H1 (cell line): ENCODE results near the gene CHD3. TPM values are rescaled to one million over a fixed set of nuclear protein-coding genes. Genes with fewer than 3 reads are reported as not detected.

ENCODE experiments used
- CTCF ChIA-PET: fragments of 300-600 bp; sonication (Branson Sonifier 250); formaldehyde crosslinking; loops from one replicate; lab custom pipeline; 2021; ENCODE audit not compliant: partially characterized antibody; lab: Charles Lee
- POLR2A ChIA-PET: fragments of 300-600 bp; sonication (Branson Sonifier 250); formaldehyde crosslinking; loops from one replicate; lab custom pipeline; 2021; ENCODE audit warnings: inconsistent platforms; ENCODE audit not compliant: partially characterized antibody; lab: Charles Lee
- DNase-seq, 2 experiments: peaks; one replicate each; pipeline versions ENCODE4 v3.0.0 to v3.0.0-alpha.2; 2010 to 2022; ENCODE audit warnings: low spot score in 2 of 2, low read depth in 1 of 2, mixed read lengths in 1 of 2
- FAIRE-seq: peaks from 2 replicates; lab custom pipeline; 2011; peaks lifted over from hg19 to GRCh38; lab: Jason Lieb, UNC
- H2AFZ ChIP-seq: 2 replicates; pipeline ENCODE4 v1.8.1; 2012; ENCODE audit warnings: low read length, inconsistent platforms
- H2AK5ac ChIP-seq: 2 replicates; pipeline ENCODE4 v1.6.1; 2013; ENCODE audit warnings: low read depth, low read length
- H2BK120ac ChIP-seq: replicated peaks from 2 replicates; pipeline ENCODE3; 2013; ENCODE audit warnings: low read depth, low read length, inconsistent platforms
- H2BK12ac ChIP-seq: 2 replicates; pipeline ENCODE4 v1.6.1; 2013; ENCODE audit warnings: low read depth, low read length
- H2BK15ac ChIP-seq: 2 replicates; pipeline ENCODE4 v1.6.1; 2013; ENCODE audit warnings: low read length
- H2BK20ac ChIP-seq: 2 replicates; pipeline ENCODE4 v1.6.1; 2013; ENCODE audit warnings: low read length
- H2BK5ac ChIP-seq: 2 replicates; pipeline ENCODE4 v1.6.1; 2013; ENCODE audit warnings: low read depth, low read length
- H3K14ac ChIP-seq: 2 replicates; pipeline ENCODE4 v1.6.1; 2013; ENCODE audit warnings: inconsistent platforms; ENCODE audit not compliant: insufficient read length
- H3K18ac ChIP-seq: 2 replicates; pipeline ENCODE4 v1.6.1; 2013; ENCODE audit warnings: low read length; ENCODE audit errors: extremely low read depth
- H3K23ac ChIP-seq: 2 replicates; pipeline ENCODE4 v1.6.1; 2013; ENCODE audit warnings: inconsistent platforms; ENCODE audit not compliant: insufficient read length
- H3K23me2 ChIP-seq: 2 replicates; pipeline ENCODE4 v1.6.1; 2013; ENCODE audit warnings: low read depth, low read length
- H3K27ac ChIP-seq: 2 replicates; pipeline ENCODE4 v1.6.1; 2011; ENCODE audit warnings: low read depth, low read length, inconsistent platforms
- H3K27me3 ChIP-seq, 4 experiments: replicated peaks in 1 of 4; 1 replicate in 1 of 4; 2 replicates in 3 of 4; pipeline versions ENCODE4 v1.6.1 to v1.8.1; 2011 to 2013; ENCODE audit warnings: low read length in 3 of 4, mild to moderate bottlenecking in 3 of 4, inconsistent platforms in 2 of 4, mixed read lengths in 2 of 4, moderate library complexity in 1 of 4; ENCODE audit not compliant: control insufficient read depth in 3 of 4, insufficient read depth in 3 of 4; ENCODE audit errors: extremely low read depth in 1 of 4
- H3K36me3 ChIP-seq, 4 experiments: 2 replicates each; pipeline versions ENCODE4 v1.6.1 to v1.8.1; 2011 to 2013; ENCODE audit warnings: mild to moderate bottlenecking in 4 of 4, low read length in 3 of 4, moderate library complexity in 2 of 4, control low read depth in 1 of 4, inconsistent platforms in 1 of 4; ENCODE audit not compliant: insufficient read depth in 4 of 4, control insufficient read depth in 2 of 4
- H3K4ac ChIP-seq: replicated peaks from 2 replicates; pipeline ENCODE3; 2013; ENCODE audit warnings: low read length, low read depth, mixed read lengths, inconsistent platforms; ENCODE audit not compliant: insufficient read length
- H3K4me1 ChIP-seq, 4 experiments: replicated peaks in 1 of 4; 1 replicate in 1 of 4; 2 replicates in 3 of 4; pipeline versions ENCODE4 v1.6.1 to v1.8.1; 2011 to 2013; ENCODE audit warnings: low read length in 3 of 4, inconsistent platforms in 2 of 4, mixed read lengths in 1 of 4; ENCODE audit not compliant: insufficient read depth in 4 of 4, control insufficient read depth in 3 of 4
- H3K4me2 ChIP-seq, 2 experiments: 2 replicates each; pipeline versions ENCODE4 v1.6.1 to v1.8.1; 2011 to 2013; ENCODE audit warnings: low read depth in 2 of 2, low read length in 2 of 2, control low read depth in 1 of 2, inconsistent platforms in 1 of 2, mild to moderate bottlenecking in 1 of 2; ENCODE audit not compliant: insufficient read depth in 1 of 2
- H3K4me3 ChIP-seq, 4 experiments: fragments of 200-600, 300-600 bp in 1 of 4; sonication (generic), shearing (Covaris generic), sonication (Bioruptor Twin) in 1 of 4; 2 replicates each; pipeline versions ENCODE4 v1.5.1 to v1.8.1; 2011 to 2016; ENCODE audit warnings: low read length in 4 of 4, low read depth in 3 of 4, control low read depth in 2 of 4, inconsistent platforms in 2 of 4, mild to moderate bottlenecking in 2 of 4, mixed read lengths in 1 of 4, moderate library complexity in 1 of 4; ENCODE audit not compliant: insufficient read depth in 2 of 4; ENCODE audit errors: extremely low read depth in 1 of 4
- H3K56ac ChIP-seq: replicated peaks from 2 replicates; pipeline ENCODE3; 2013; ENCODE audit warnings: low read depth, mild to moderate bottlenecking, mixed read lengths, low read length, inconsistent platforms; ENCODE audit not compliant: insufficient read length
- H3K79me1 ChIP-seq: 2 replicates; pipeline ENCODE4 v1.6.1; 2013; ENCODE audit warnings: low read depth, low read length, control low read depth
- H3K79me2 ChIP-seq, 2 experiments: 2 replicates each; pipeline versions ENCODE4 v1.6.1 to v1.8.1; 2012 to 2013; ENCODE audit warnings: low read length in 2 of 2, mild to moderate bottlenecking in 2 of 2, inconsistent platforms in 1 of 2; ENCODE audit not compliant: insufficient read depth in 2 of 2, control insufficient read depth in 1 of 2
- H3K9ac ChIP-seq, 4 experiments: replicated peaks in 1 of 4; 1 replicate in 1 of 4; 2 replicates in 3 of 4; pipeline versions ENCODE4 v1.6.1 to v1.8.1; 2011 to 2013; ENCODE audit warnings: low read depth in 3 of 4, low read length in 3 of 4, control low read depth in 2 of 4, mild to moderate bottlenecking in 2 of 4, moderate library complexity in 2 of 4, inconsistent platforms in 1 of 4; ENCODE audit errors: extremely low read depth in 1 of 4
- H3K9me3 ChIP-seq, 2 experiments: 2 replicates each; pipeline versions ENCODE4 v1.6.1 to v1.8.1; 2012 to 2013; ENCODE audit warnings: mild to moderate bottlenecking in 2 of 2, moderate library complexity in 2 of 2, control low read depth in 1 of 2, inconsistent platforms in 1 of 2, low read depth in 1 of 2, low read length in 1 of 2, mixed read lengths in 1 of 2; ENCODE audit not compliant: insufficient read depth in 2 of 2
- H4K20me1 ChIP-seq, 2 experiments: replicated peaks in 1 of 2; 2 replicates each; pipeline versions ENCODE3 to v1.8.1; 2011 to 2013; ENCODE audit warnings: inconsistent platforms in 2 of 2, low read length in 2 of 2, mild to moderate bottlenecking in 1 of 2; ENCODE audit not compliant: insufficient read depth in 2 of 2, control insufficient read depth in 1 of 2
- H4K5ac ChIP-seq: 2 replicates; pipeline ENCODE4 v1.6.1; 2013; ENCODE audit warnings: low read length, low read depth, mixed read lengths, inconsistent platforms; ENCODE audit not compliant: insufficient read length
- H4K8ac ChIP-seq: 2 replicates; pipeline ENCODE4 v1.8.0; 2013; ENCODE audit warnings: mild to moderate bottlenecking, moderate library complexity, low read length, inconsistent platforms; ENCODE audit not compliant: insufficient read depth; ENCODE audit errors: extremely low read depth
- H4K91ac ChIP-seq: replicated peaks from 2 replicates; pipeline ENCODE3; 2013; ENCODE audit warnings: low read length, mixed read lengths, inconsistent platforms; ENCODE audit not compliant: insufficient read length
- RNF2 ChIP-seq: fragments of 200-900, 300-1000 bp; sonication (generic); IDR thresholded peaks from 2 replicates; pipeline ENCODE4 v1.7.1; 2016; ENCODE audit warnings: borderline replicate concordance, low read depth, mild to moderate bottlenecking, antibody characterized with exemption, low read length; ENCODE audit not compliant: poor library complexity, severe bottlenecking; ENCODE audit errors: missing control alignments
- TCF12 ChIP-seq: IDR thresholded peaks from 2 replicates; pipeline ENCODE4 v1.6.1; 2011; ENCODE audit warnings: low read depth, mild to moderate bottlenecking, low read length
- WGBS, 2 experiments: shearing (Covaris generic) in 1 of 2; methylation state at CpG; one replicate each; pipeline versions ENCODE4 v1.1.6 to v1.1.7; 2013 to 2015; ENCODE audit warnings: low lambda C conversion rate in 2 of 2, mixed read lengths in 2 of 2, inconsistent platforms in 1 of 2, low coverage in 1 of 2, missing lambda C conversion rate in 1 of 2; ENCODE audit not compliant: insufficient replicate concordance in 2 of 2, insufficient coverage in 1 of 2, insufficient read length in 1 of 2; ENCODE audit errors: extremely low coverage in 1 of 2, missing lambda C conversion rate in 1 of 2; 5-methylcytosine and 5-hydroxymethylcytosine counted together
- polyA plus RNA-seq, 7 experiments: library from polyadenylated mRNA; depleted of rRNA in 3 of 7; stranded (reverse) in 5 of 7; unstranded in 2 of 7; fragments of >200 nt in 5 of 7; fragments of 200-250 nt in 2 of 7; gene quantifications; 1 replicate in 5 of 7; 2 replicates in 1 of 7; 4 replicates in 1 of 7; pipeline versions ENCODE4 v1.2.1 to v1.2.3, GENCODE V29; 2011 to 2013; ENCODE audit warnings: missing spikeins in 2 of 7, mixed read lengths in 2 of 7
- total RNA-seq: library from RNA; stranded (reverse); fragmentation: NEBNext Ultra II Directional; extraction: Animal tissue kit (Norgen Biotek cat#: 25700); gene quantifications from 2 replicates; pipeline ENCODE4 v1.2.1, GENCODE V29; 2021

CHD3 gene
- total and polyA plus RNA-seq, 2 of the 8 experiments (the other 6 are each of a cell fraction or from before 2014, with no cell fraction given) = 12.3 to 12.9 TPM

DNA sequence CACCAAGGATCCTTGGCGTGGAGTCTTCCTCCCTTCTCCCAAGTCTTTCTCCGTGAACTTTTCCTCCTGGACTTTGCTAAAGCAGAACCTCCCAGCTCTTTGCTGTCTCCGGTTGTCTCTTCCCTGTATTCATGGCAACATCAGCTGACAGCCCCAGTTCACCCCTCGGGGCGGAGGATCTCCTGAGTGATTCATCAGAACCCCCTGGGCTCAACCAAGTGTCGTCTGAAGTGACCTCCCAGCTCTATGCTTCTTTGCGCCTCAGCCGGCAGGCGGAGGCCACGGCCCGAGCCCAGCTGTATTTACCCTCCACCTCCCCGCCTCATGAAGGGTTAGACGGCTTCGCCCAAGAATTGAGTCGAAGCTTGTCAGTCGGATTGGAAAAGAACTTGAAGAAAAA is 44.4 kb downstream of the CHD3 start:
- Histone ChIP-seq H3K9ac (peak overlapping the region in 3 of 4 experiments; percentile 26 to 69 (median 67); a peak in 4 of 7 replicates), H3K79me2 (0 out of 4 replicates have a peak, but pooled peaks cover 0 to 4% of the 10 kb centered on the region in 2 experiments), H3K79me1 (no peaks in the 10 kb centered on the region), H2BK120ac (no peak overlapping the region), H3K4me1 (peaks cover 0 to 5% (median 3%) of the 10 kb centered on the region in 4 experiments; a peak in 4 of 7 replicates), H3K27ac (no peak overlapping the region), H2AFZ (peak overlapping the region; percentile 93; the same call in 1 of the 2 replicates), H3K18ac (no peak overlapping the region), H3K14ac (no peak overlapping the region), H4K5ac (no peak overlapping the region), H4K20me1 (peaks cover 0 to 5% of the 10 kb centered on the region in 2 experiments), H3K4ac (no peak overlapping the region), H4K8ac (no peak overlapping the region), H4K91ac (no peak overlapping the region), H3K4me2 (peak overlapping the region; percentile 96 to 98), H2AK5ac (no peak overlapping the region), H3K9me3 (no peaks in the 10 kb centered on the region), H2BK5ac (no peak overlapping the region), H2BK15ac (no peak overlapping the region), H3K4me3 (peak overlapping the region; percentile 80 to 95 (median 89)), H3K36me3 (peaks cover 5 to 19% (median 9%) of the 10 kb centered on the region in 4 experiments; a peak in 5 of 8 replicates), H2BK20ac (no peak overlapping the region), H3K23ac (no peak overlapping the region), H2BK12ac (no peak overlapping the region), H3K23me2 (peaks cover 15% of the 10 kb centered on the region), H3K56ac (no peak overlapping the region), H3K27me3 (peaks cover 11 to 18% (median 15%) of the 10 kb centered on the region in 4 experiments)
- ChIA-PET CTCF (interaction anchor here (0.6 to 5.7 kb wide), 27 partner anchors 10 to 189 kb away, joined by 3 to 33 read pairs (median 4); partner anchors contain the start of gene ALOXE3), POLR2A (interaction anchor here (0.5 to 3.3 kb wide), 7 partner anchors 9 to 150 kb away, joined by 3 to 11 read pairs (median 5); partner anchors contain the start of genes NAA38 and RNF227)
- no peak for TF ChIP-seq TCF12
- no peak for TF ChIP-seq RNF2
- 57% methylated on average over 16 of the region's 16 CpGs; no CpG with 5 or more reads in 1 of the 2 experiments for WGBS, 2 experiments
- FAIRE-seq (no peak), DNase-seq (peak in 1 of 2 experiments; percentile 46)
